Stimulated activated CD8-positive, alpha-beta memory T cell treated with anti-CD3 and anti-CD28 coated beads, Interleukin-15, amount 100 ng/mL, for 4 hours (primary cell): ENCODE measurements around the gene CFAP251.
"Not testable (repeated sequence)": the region's sequence is repeated elsewhere in the genome, so short reads cannot be mapped to it uniquely, and the experiment has no call there.

Experiments
- DNase-seq, 2 donors: peaks; one replicate each; pipeline ENCODE4 v3.0.0-alpha.2; 2020; ENCODE audit warnings: low read depth in 2 of 2

CFAP251 gene

DNA sequence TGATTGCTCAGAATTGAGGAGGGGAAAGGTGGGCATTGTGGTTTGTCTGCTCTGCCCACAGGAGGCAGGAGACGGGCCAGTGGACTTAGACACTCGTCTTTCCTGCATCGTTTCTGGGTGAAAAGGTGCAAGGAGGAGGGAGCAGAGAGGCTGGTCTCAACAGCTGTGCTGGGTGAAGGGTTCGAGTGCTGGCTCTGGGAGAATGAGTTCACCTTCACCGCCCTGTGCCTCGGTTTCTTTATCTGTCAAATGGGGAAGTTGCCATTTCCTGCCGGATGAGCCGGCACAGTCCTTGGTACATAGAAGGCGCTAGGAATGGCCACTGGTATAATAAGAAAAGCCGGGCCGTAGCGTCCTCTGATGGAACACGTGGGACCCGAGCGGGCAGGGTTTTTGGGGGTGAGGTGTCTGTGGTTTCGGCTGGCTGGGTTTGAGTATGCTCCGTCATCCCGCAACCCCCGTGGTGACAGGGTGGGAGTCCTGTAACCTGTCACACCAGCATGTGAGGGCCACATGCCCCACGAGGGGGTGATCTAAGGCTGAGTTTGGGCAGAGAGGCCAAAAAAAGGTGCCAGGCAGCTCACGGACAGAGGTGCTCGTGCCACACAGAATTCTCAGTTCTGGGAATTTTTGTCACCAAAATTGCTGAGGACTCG, 110.6 kb downstream of the CFAP251 start:
- no peak for DNase-seq

GRCh38 chr12:122029620-122030423, 111.4 kb downstream of the CFAP251 start:
- no peak for DNase-seq

- DNase-seq: no peak
Observed at GRCh38 chr12:122030424-122031035, 112.1 kb downstream of the CFAP251 start.

DNA sequence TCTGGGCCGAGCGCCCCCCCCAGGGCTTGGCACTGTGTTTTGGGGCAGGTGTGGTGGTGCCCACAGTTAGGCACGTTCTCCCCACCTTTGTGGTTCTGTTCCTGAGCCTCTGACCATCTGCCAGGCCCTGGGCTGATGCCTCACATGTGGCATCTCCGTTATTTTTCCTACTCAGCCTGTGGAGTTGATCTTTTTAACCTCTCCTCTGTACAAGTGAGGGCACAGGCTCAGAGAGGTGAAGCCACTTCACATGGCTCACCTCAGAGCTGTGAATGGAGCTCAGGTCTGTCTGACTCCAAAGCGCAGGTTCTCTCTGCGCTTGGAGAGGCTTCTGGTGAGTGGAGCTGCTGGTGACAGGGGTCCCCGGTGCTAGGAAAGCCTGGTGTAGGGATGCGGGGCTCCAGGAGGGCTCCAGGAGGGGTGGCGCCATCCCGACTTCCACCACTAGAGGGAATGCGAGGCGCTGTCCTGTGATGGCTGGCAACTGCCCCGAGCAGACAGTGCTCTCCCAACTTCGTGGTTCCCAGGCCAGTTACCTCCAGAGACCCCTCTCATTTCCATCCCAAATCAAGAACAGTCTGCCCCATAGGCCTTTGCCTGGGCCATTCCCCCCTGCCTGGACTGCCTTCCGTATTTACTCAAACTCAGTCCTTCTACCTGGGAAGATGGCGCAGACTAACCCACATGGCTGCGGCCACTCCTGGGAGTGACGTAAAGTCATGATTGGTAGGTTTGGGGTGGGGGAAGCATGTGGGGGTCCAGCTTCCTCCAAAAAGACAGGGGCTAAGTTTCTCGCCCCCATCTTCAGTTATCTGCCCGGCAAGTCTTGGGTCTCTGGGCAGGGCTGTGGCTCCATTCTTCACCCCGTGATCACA, 113.2 kb downstream of the CFAP251 start:
- DNase-seq: no peak

GRCh38 chr12:122032580-122032979, 114.2 kb downstream of the CFAP251 start:
- DNase-seq: no peak

GRCh38 chr12:122035292-122035691, 116.9 kb downstream of the CFAP251 start:
- DNase-seq: no peak

GRCh38 chr12:122036153-122036552, 117.8 kb downstream of the CFAP251 start:
- no peak for DNase-seq

GRCh38 chr12:122040579-122041386, 122.4 kb downstream of the CFAP251 start:
- no peak for DNase-seq

DNA sequence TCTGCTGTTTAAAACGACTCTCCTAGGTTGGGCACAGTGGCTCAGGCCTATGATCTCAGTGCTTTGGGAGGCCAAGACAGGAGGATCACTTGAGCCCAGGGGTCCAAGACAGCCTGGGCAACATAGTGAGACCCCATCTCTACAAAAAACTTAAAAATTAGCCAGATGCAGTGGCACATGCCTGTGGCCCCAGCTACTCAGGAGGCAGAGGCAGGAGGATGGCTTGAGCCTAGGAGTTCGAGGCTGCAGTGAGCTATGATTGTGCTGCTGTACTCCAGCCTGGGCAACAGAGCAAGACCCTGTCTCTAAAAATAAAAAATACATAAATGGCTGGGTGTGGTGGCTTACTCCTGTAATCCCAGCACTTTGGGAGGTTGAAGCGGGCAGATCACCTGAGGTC, 123.1 kb downstream of the CFAP251 start:
- DNase-seq: not testable (repeated sequence)

GRCh38 chr12:122042910-122043309, 124.5 kb downstream of the CFAP251 start:
- no peak for DNase-seq

GRCh38 chr12:122043476-122043875, 125.1 kb downstream of the CFAP251 start:
- no peak for DNase-seq

- no peak for DNase-seq
Observed at GRCh38 chr12:122045262-122045661, 126.9 kb downstream of the CFAP251 start.

GRCh38 chr12:122046145-122046544, 127.8 kb downstream of the CFAP251 start:
- DNase-seq: no peak

GRCh38 chr12:122048151-122048550, 129.8 kb downstream of the CFAP251 start:
- no peak for DNase-seq

- no peak for DNase-seq
Observed at GRCh38 chr12:122049827-122050226, 131.4 kb downstream of the CFAP251 start.

DNA sequence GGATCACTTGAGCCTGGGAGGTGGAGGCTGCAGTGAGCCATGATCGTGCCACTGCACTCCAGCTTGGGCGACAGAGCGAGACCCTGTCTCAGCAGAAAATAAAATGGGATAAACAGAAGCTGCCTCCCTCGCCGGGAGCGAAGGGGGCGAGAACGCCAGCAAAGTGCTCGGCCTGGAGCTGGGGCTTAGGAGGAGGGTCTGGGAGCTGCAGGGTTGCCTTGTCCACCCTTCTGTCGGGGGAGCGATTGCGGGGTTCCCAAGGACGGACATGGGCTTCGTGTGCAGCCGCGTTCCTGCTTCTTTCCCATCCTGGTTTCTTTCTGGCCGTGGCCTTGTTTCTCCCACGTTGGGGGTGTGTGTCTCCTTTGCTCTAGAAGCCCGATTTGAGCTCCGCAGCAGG, 132.3 kb downstream of the CFAP251 start:
- DNase-seq: no peak

DNA sequence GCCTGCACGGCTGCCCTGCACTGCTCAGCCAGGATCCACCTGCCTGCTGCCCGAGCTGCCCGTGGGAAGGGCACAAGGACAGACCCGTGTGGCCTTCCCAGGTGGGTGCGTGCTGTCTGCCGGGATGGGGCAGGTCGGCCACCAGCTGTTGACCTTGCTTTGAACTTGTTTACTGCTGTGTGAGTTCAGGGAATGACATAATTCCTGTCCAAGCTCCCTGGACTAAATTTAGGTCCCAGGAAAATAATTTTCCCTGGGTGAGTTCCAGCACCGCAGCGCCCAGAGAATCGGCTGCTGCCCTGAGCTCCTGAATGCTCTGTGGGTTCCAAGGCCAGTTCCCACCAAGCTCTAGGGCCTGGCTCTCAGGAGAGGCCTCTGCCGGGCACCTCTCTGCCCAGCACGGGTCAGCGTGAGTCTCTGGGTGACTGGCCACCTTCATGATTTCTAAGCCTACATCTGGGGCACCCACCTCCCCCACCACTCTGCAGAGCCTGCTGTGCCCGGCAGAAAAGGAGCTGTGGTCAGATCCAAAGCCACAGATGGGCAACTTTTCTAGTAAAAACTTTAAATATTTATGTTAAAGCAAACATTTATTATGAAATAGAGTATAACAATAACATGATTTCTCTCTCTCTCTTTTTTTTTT, 133.0 kb downstream of the CFAP251 start:
- DNase-seq: no peak

DNA sequence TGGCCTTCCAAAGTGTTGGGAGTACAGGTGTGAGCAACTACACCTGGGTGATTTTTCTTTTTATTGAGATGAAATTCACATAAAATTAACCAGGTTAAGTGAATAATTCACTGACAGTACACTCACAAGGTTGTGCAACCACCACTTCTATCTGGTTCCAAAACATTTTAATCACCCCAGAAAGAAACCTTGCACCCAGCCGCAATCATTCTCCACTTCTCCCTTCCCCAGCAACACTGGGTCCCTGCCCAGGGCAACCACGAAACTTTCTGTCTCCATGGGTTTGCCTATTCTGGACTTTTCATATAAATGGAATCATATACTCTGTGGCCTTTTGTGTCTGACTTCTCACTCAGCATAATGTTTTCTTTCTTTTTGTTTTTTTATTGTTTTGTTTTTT, 133.9 kb downstream of the CFAP251 start:
- no peak for DNase-seq
